GM19463 (cell line): ENCODE data around the gene GHRH.

Experiments used
- ATAC-seq: cut with Tn5 transposase; IDR thresholded peaks from one replicate; pipeline ENCODE4 v1.9.1; 2021; ENCODE audit warnings: mild to moderate bottlenecking, moderate library complexity; ENCODE audit not compliant: unreplicated experiment

GHRH gene, protein sequence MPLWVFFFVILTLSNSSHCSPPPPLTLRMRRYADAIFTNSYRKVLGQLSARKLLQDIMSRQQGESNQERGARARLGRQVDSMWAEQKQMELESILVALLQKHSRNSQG

DNA sequence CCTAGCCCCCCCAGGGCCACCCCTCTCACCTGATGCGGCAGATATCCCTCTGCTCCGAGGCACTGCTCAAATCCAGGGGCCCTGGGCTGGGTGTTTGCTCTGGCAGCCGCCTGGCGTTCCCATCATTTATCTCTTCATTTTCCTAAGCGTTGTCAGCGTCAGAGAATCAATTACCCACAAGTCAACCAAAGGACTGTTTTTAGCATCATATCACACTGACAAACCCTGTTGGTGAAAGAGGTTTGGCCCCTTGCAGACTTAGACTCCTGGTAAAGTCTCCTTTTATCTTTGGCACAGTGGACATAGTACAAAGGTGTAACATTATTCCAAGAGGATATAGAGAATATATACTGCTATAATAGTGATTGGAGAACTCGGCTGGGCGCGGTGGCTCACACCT lies at the start of gene GHRH:
Gene GHRH (minus strand): TSS at position 101 of the 400 bp plus-strand sequence. CDS start 4,925 bp downstream, outside the sequence.
- no peak for ATAC-seq

DNA sequence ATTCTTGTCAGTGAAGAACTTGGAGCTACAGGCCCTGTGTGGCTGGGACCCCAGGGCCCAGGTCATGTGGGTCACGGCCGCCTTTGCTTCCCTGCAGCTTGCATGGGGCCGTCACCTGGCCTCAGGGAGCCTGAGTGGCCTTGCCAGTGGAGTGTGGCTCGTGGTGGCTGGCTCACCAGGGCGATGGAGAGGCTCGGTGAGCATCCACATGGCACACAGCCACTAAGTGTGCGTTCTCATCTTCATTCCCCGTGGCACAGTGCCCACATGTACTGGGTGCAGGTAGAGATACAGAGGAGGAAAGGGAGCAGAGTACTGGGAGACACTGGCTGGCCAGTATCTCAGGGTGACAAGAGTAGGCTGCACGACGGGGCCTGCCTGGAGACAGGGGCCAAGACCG lies 49.3 kb upstream of the GHRH start:
- ATAC-seq: no peak

DNA sequence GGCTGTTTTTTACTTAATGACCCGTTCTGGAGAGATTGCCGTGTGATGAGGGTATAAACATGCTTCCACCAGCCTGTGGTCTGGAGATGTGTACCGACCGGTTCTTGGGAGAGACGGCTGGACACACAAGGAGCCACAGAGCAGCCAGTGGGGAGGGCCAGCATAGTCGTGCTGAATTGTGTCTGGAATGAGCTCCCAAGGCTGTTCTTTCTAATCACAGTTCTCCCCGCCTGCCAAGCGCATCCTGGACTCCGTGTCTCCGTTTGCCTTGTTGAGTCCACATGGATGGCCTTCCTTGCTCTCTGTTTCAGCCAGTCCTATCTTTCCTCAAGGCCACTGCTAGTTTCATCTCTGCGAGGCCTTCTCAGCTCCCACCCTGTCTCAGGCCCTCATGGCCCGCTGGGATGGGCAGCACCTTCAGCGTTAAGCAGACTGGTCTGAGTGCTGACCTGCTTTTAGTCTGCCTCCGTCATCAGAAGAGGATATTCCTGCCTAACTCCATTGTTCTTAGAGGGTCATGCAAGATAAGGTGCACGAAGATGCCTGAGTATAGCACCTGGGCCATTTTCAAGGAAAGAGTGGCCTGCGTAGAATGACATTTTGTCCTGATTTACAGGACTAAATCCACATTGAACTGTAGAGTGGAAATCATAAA lies 48.4 kb upstream of the GHRH start:
- no peak for ATAC-seq

DNA sequence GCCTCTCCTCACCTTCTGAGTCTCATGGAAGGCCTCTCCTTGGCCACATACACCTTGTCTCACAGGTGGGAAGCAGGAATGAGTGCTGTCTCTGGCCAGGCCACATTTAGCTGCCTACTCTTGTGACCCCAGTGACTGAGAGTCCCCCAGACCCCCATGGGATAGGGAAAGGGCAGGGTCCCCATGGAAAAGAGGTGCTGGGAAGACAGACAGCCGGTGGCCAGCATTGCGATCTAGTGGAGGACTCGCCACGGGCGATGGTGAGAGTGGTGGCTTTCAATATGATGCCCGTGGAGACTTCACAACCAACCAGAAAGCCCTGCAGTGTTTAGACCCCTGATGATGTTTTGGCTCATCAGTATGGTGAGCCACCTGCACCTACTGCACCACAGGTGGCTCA lies 47.7 kb upstream of the GHRH start:
- ATAC-seq: no peak

DNA sequence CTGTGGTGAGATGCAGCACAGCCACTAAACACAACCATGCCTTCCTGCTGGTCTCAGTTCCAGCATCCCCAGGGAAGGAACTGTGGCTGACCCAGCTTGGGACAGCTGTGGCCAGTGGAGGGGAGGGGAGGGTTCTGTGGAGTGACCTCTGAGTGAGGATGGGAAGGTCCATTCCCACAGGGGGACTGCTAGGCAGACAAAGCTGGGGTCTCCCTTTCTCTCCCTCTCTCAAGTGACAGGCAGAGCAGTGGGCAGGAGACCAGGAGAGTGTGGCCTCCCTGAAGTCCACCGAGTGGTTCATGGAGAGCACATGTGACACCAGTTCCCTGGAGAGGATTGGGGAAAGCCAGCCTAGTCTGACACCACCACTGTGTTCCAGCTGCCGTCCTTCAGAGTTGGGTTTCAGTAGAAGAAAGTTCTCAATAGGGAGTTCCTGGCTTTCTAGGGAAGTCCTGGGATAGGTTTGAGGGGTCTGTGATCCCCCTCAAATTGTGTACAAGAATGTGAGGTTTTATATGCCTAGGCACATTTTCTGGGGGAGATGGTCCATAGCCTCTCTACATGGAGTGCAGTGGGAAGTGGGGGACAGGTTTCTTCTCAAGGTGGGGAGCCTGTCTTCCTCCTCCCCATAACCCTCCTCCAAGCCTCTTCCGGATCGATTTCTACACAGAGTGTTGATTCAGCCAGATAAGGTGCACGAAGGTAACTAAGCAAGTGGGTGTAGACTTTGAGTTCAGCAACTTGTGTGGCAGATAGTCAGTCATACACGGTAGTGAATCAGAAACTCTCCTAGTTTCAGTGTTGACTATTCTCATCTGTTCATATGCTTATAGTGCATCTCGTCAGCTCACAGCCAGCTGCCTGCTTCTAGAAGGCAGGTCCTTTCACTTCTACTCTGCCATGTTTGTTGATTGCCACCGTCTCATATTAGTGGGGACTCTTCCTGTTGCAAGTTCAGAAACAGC lies 46.8 kb upstream of the GHRH start:
- ATAC-seq: peak; percentile 97

DNA sequence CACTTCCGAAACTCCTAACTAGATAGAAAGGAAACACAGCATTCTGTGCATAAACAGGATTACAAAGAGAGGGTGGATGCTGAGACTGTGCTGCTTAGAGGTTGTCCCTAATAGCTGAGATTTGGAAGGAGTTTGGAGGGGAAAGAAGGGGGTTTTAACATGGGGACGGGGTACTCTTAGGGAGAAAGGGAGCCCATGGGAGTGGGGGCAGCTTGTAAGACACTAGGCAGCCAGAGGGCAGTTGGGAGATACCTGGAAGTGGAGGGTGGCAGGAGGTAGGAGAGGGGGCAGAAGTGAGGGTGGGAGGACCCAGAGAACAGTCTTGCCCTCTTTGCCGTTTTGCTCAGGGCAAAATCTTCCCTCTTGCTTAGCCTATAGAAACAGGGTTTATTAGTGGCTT lies 44.2 kb upstream of the GHRH start:
- no peak for ATAC-seq

DNA sequence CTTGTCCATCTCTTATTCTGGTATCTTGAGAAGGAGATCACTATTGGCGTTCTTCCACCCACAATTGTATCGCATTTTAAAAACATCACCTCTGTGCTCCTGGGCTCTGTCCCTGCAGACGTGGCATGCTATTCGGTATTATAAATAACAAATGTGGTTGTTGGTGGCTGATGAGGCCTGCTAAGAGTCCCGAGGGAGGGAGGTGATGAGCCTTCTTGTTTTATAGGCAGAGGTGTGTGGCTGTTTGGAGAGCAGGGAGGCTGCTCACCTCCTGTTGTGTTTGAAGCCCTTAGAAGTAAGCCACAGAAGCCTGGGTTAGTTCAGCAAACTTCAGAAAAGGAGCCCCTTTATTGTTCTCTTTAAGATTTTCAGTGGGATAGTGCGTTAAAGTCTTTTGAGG lies 43.5 kb upstream of the GHRH start:
- no peak for ATAC-seq

DNA sequence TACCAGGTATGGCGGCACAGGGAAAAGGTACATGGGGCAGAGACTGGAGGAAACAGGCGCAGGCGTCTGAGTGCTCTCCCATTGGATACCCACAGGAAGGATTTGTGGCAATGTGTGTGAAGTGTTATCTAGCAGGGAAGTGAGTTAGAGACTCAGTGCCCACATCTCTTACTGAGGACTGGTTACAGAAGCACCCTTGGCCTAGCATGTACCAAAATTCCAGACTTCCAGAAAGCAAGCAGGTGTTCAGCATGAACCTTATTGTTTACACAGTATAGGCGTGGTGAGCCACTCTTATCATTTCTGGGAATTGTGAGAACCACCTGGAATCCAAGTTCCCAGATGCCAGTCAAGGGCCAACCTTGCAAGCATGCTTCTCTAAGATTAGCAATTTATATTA lies 42.0 kb upstream of the GHRH start:
- no peak for ATAC-seq

DNA sequence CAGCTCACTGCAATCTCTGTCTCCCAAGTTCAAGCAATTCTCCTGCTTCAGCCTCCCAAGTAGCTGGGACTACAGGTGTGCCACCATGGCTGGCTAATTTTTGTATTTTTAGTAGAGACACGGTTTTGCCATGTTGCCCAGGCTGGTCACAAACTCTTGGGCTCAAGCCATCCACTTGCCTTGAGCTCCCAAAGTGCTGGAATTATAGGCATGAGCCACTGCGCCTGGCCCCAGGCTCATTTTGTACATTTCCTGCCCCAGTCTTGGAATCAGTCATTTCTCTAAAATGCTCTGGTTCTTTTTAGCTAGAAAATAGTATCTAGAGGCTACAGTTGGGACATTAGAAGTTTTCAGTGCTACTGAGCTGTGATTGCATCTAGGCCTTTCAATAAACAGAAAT lies 41.4 kb upstream of the GHRH start:
- no peak for ATAC-seq

DNA sequence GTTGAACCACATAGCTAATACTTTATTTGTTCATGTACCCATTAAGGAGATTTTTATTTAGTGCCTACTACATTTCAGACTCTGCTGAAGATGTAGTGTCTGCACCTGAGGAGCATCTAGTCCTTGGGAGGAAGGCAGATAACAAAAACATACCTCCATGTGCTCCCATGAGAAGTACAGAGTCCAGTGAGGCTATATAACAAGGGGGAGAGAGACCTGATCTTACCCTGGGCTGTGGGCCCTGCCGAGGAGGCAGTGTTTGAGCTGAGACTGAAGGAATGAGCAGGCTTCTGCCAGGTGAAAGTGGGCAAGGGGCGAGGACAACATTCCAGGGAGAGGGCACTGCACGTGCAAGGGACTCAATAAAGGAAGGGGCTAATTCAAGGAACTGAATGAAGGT lies 39.9 kb upstream of the GHRH start:
- ATAC-seq: no peak

DNA sequence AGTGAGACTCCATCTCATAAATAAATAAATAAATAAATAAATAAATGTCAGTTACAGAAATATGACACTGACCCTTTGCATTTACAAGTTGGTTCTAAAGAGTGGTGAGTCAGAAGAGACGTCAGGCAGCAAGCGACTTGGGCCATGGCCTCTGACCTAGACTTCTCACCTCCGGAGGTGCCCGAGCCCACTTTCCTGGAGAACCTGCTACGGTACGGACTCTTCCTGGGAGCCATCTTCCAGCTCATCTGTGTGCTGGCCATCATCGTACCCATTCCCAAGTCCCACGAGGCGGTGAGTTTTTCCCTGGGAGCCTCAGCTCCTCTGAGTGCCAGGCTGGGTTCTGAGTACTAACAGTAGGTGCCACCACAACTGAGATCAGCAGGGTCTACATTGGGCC lies 39.5 kb upstream of the GHRH start:
- ATAC-seq: no peak

DNA sequence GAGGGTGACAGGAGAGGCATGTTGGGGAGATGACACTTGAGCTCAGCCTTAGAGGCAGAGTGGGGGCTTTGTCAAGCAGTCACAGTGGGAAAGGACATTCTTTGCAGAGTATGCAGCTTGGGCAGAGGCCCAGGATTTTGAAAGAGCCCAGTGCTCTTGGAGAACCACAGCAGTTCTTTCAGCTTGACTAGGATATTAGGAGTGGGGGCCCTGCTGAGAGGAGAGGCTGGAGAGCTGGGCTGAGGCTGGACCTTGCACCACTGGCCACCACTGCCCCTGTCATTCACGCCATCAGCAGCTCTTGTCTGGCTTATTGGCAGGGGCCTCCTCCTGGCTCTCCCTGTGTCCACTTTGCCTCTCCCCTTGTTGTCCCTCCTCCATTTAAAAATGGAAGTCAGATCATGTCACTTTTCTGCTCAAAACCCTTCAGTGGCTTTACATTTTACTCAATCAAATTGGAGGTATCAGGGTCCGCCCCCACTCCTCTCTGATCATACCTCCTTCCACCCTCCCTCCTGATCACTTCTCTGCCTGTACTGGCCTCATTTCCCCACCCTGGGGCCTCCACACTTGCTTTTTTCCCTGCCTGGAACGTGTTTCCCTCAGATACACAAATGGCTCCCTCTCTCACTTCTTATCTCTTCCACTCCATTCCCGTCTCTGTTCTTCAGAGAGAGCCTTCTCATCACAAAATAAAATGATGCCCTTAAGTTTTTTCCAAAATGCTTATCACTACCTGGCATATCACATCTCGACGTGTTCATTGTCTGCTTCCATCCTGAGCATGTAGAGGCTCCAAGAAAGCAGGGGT lies 38.3 kb upstream of the GHRH start:
- no peak for ATAC-seq

DNA sequence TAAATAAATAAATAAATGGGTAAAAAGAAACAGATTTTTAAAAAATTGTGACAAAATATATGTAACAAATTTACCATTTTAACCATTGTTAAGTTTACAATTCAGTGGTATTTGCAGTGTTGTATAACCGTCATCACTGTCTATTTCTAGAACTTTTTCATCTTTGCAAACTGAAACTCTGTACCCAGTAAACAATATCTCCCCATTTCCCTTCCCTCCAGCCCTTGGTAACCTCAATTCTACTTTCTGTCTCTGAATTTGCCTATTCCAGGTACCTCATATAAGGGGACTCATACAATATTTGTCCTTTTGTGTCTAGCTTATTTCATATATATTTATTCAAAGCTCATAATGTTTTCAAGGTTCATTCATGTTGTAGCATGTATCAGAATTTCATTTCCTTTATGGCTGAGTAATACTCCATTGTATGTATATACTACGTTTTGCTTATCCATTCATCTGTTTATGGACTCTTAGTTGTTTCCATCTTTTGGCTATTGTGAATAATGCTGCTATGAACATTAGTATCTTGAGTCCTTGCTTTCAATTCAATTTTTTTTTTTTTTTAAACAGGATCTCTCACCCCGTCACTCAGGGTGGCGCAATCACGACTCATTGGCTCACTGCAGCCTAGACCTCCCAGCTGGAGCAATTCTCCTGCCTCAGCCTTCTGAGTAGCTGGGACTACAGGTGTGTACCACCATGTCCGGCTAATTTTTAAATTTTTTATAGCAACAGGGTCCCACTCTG lies 36.8 kb upstream of the GHRH start:
- ATAC-seq: peak; percentile 50

DNA sequence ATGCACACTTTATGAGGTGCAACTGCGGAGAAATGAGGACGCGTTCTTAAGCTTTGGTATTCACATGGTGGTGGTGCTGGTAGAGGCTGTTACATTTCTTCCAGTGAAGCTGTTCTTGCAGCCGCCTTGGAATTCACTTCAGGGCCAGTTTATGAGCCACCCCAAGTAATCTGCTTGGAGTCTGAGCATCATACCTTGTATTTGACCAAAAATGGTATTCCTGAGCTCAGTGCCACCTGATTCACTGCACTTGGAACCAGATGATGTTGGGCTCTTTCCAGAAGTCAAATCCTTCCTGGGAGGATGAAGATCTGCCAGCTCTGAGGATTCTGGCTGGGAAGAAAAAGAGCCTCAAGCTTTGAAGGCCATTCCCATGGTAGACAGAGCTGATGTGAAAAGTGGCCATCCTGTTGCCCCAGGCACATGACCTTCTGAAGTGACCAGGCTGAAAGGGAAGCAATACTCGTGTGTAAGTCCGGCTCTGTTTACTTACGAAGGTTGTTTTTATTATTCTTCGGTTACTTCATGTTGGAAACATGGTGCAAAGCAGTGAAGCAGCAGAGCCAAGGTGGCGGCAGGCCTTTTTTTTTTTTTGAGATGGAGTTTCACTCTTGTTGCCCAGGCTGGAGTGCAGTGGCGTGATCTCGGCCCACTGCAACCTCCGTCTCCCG lies 35.6 kb upstream of the GHRH start:
- ATAC-seq: no peak

DNA sequence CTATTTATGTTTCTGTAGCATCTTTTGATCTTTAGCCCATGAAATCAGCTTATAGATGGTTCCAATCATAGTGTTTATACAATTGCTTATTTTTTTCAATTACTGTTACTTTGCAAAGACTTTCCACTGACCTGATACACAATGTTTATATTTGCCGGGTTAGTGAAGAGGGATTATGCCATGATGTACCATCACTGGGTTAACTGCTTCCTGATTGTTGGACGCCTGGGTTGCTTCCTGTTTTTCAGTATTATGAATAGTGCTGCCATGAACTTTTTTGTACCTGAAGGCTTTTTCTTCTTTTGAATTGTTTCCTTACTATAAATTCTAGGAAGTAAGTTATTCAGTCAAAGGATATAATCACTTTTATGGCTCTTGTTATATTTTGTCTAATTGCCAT lies 34.8 kb upstream of the GHRH start:
- ATAC-seq: no peak

DNA sequence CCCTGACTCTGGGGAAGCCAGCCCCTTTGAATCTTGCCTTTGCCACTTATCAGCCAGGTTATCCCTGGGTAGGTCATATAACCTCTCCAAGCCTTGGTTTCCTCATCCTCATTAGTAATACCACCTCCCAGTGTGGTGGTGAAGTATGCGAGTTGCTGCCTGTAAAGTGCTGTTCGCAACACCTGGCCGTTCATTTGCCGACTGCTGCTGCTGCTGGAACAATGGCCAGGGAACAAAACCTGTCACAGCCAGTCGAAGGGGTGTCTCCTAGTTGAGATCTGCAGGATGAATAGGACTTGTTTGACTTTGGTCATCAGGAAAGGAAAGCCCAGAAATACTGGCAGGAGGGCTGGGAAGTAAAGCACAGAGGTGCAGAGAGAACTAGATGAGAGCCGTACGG lies 34.0 kb upstream of the GHRH start:
- ATAC-seq: no peak

DNA sequence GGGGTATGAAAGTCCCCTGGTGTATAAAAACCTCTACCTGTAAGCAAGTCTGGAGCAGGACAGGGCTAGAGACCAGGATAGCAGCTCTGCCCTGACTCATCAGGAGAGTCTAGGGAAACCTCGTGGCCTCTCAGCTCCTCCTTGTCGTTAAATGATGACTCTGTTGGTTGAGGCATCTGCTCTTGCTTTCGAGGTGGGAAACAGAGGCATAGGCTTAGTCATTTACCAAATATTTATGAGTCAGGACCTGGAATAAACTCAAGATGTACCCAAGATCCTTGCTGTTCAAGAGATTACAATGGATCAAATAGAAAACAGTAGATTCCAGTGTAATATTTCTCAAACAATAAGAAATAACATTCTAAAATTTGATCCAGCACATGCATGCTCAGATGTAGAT lies 33.4 kb upstream of the GHRH start:
- ATAC-seq: no peak

DNA sequence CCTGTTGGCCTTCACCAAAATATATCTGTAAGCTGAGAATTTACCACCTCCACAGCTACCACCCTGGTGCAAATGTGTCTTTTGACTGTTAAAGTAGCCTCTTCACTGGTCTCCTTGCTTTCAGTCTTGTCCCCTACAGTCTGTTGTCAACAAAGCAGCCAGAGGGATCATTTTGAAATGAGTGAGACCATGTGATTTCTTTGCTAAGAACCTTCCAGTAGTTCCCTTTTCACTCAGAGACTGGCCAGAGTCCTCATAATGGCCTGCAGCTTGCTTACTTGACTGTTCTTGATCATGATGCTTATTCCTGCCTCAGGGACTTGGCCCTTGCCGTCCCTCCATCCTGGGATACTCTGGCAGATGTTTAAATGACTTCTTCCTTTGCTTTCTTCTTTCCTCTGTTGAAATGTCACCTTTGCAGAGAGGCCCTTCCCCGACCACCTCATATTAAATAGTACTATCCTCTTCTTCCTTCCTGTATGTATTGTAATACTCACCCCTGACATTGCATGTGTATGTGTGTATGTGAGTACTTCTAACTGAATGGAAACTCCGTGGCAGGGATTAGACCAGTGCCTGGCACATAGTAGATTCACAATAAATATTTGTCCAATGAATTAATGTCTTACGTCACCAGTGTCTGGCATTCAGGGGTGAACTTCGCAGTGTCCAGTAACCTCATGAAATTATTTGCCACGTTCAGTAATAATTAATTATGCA lies 32.8 kb upstream of the GHRH start:
- no peak for ATAC-seq

DNA sequence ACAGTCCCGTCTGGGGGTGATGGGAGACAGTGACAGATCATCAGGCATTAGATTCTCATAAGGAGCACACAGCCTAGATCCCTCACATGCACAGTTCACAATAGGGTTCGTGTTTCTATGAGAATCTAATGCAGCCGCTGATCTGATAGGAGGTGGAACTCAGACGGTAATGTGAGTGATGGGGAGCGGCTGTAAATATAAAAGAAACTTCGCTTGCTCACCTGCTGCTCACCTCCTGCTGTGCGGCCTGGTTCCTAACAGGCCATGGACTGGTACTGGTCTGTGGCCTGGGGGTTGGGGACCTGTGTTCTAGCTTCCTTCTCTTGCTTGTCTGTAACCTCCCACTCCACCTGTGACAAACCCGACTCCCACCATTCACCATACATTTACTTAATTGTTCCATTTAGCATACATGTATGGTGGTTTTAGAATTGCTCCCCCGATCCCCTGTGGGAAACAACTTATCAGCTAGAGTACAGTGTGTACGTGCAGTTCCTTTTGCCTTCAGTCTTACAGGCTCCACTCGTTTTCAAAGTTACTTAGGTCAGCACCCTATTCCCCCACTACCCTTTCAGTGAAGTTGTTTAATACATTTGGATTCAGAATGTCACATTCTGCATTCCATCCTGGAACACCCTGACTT lies 31.8 kb upstream of the GHRH start:
- no peak for ATAC-seq
